ENCODE data around the gene OR2T5. TPM values are rescaled to one million over a fixed set of nuclear protein-coding genes. Genes with fewer than 3 reads are reported as not detected.

Gene OR2T5
- total RNA-seq, 2 experiments from 2014 or later, result not detected

Other genes with a start within 250 kb of the OR2T5 start
- gene OR2T33, start 210.6 kb upstream of the OR2T5 start, total RNA-seq, result not detected
- gene OR2T12, start 185.2 kb upstream of the OR2T5 start, total RNA-seq, result not detected
- gene OR2M7, start 164.0 kb upstream of the OR2T5 start, total RNA-seq, result not detected
- gene OR14C36, start 139.8 kb upstream of the OR2T5 start, total RNA-seq, result not detected
- gene OR2T4, start 126.9 kb upstream of the OR2T5 start, total RNA-seq, result not detected
- gene OR2T6, start 112.8 kb upstream of the OR2T5 start, total RNA-seq, result not detected
- not detected for gene OR2T1, start 85.5 kb upstream of the OR2T5 start, total RNA-seq
- gene OR2T2, start 43.0 kb upstream of the OR2T5 start, total RNA-seq, result not detected
- gene OR2T3, start 15.2 kb upstream of the OR2T5 start, total RNA-seq, result not detected
- not detected for gene OR2G6, start 19.5 kb downstream of the OR2T5 start, total RNA-seq
- not detected for gene OR2T29, start 74.2 kb downstream of the OR2T5 start, total RNA-seq
- gene OR2T34, start 86.2 kb downstream of the OR2T5 start, total RNA-seq, result not detected
- not detected for gene OR2T10, start 109.1 kb downstream of the OR2T5 start, total RNA-seq
- gene OR2T11, start 146.5 kb downstream of the OR2T5 start, total RNA-seq, result not detected
- gene OR2T35, start 156.7 kb downstream of the OR2T5 start, total RNA-seq, result not detected
- gene OR2T27, start 166.9 kb downstream of the OR2T5 start, total RNA-seq, result not detected
- not detected for gene OR14I1, start 214.2 kb downstream of the OR2T5 start, total RNA-seq